HCT116 (cell line): ENCODE results near the gene HSD17B10. TPM values are rescaled to one million over a fixed set of nuclear protein-coding genes. Genes with fewer than 3 reads are reported as not detected.

Experiments
- ATAC-seq: fragments of 200-7000 bp; cut with Tn5 transposase; 2 replicates; pipeline ENCODE4 v1.9.1; 2020; ENCODE audit warnings: mild to moderate bottlenecking, moderate library complexity
- BruUV-seq: library from RNA; stranded (reverse); fragments of 400-500 nt; replicated peaks from 2 replicates; lab custom pipeline; 2021; lab: Mats Ljungman, UMichigan
- CTCF ChIA-PET: fragments of 300-600 bp; sonication (Branson Sonifier 250); formaldehyde crosslinking; loops from one replicate; lab custom pipeline; 2021; ENCODE audit warnings: antibody characterized with exemption; lab: Charles Lee
- POLR2A ChIA-PET: fragments of 300-600, 350-600 bp; sonication (Branson Sonifier 250); formaldehyde crosslinking; loops from one replicate; lab custom pipeline; 2021; ENCODE audit warnings: antibody characterized with exemption; lab: Charles Lee
- RAD21 ChIA-PET, 2 experiments: fragments of 300-600 bp; sonication (Branson Sonifier 250); formaldehyde crosslinking; loops; one replicate each; lab custom pipeline; 2023; ENCODE audit warnings: low total read pairs in 2 of 2; ENCODE audit not compliant: uncharacterized antibody in 2 of 2, unreplicated experiment in 2 of 2, low non-redundant PET in 1 of 2; lab: Charles Lee
- DNase-seq: peaks from one replicate; pipeline ENCODE4 v3.0.0-alpha.2; 2010; ENCODE audit warnings: low read depth, low spot score
- H2AFZ ChIP-seq: fragments of 200-600 bp; shearing (Covaris generic), sonication (generic); 2 replicates; pipeline ENCODE4 v1.6.1; 2017; ENCODE audit warnings: low read depth, mixed run types, mixed read lengths, antibody characterized with exemption, low read length; ENCODE audit not compliant: poor library complexity, severe bottlenecking
- H3K27ac ChIP-seq: 2 replicates; pipeline ENCODE4 v1.5.1; 2012; ENCODE audit warnings: low read depth, low read length
- H3K27me3 ChIP-seq: fragments of 200-600 bp; sonication (generic); 2 replicates; pipeline ENCODE4 v1.6.1; 2016; ENCODE audit warnings: mixed run types, low read length, mixed read lengths; ENCODE audit not compliant: insufficient read depth
- H3K36me3 ChIP-seq, 2 experiments: fragments of 200-500 bp in 1 of 2; fragments of 200-600 bp in 1 of 2; sonication (Bioruptor generic) in 1 of 2; sonication (generic) in 1 of 2; 2 replicates each; pipeline versions ENCODE4 v1.5.1 to v1.6.1; 2014 to 2016; ENCODE audit warnings: low read length in 2 of 2, inconsistent platforms in 1 of 2, mixed read lengths in 1 of 2, mixed run types in 1 of 2; ENCODE audit not compliant: insufficient read depth in 2 of 2, control insufficient read depth in 1 of 2
- H3K4me1 ChIP-seq, 2 experiments: fragments of 200-600 bp in 1 of 2; sonication (generic) in 1 of 2; 2 replicates each; pipeline versions ENCODE4 v1.5.1 to v1.6.1; 2012 to 2017; ENCODE audit warnings: low read length in 2 of 2, inconsistent platforms in 1 of 2, mild to moderate bottlenecking in 1 of 2, mixed read lengths in 1 of 2, mixed run types in 1 of 2, moderate library complexity in 1 of 2; ENCODE audit not compliant: insufficient read depth in 2 of 2, control insufficient read depth in 1 of 2
- H3K4me2 ChIP-seq: fragments of 200-600 bp; sonication (generic); 2 replicates; pipeline ENCODE4 v1.6.1; 2017; ENCODE audit warnings: mixed run types, low read length, mixed read lengths
- H3K4me3 ChIP-seq, 2 experiments: fragments of 200-600 bp in 1 of 2; sonication (generic) in 1 of 2; replicated peaks in 1 of 2; 2 replicates each; pipeline ENCODE4 v1.5.1; 2011 to 2016; ENCODE audit warnings: low read length in 2 of 2, control low read depth in 1 of 2, low read depth in 1 of 2, mild to moderate bottlenecking in 1 of 2, mixed read lengths in 1 of 2, mixed run types in 1 of 2
- H3K79me2 ChIP-seq: fragments of 200-600 bp; sonication (generic); 2 replicates; pipeline ENCODE4 v1.6.1; 2017; ENCODE audit warnings: mild to moderate bottlenecking, mixed run types, low read length, moderate library complexity, mixed read lengths; ENCODE audit not compliant: insufficient read depth
- H3K9ac ChIP-seq: fragments of 200-600 bp; sonication (generic); 2 replicates; pipeline ENCODE4 v1.6.1; 2016; ENCODE audit warnings: low read length, mixed read lengths
- H3K9me2 ChIP-seq: fragments of 200-600 bp; sonication (generic), shearing (Covaris generic); 2 replicates; pipeline ENCODE4 v1.6.1; 2017; ENCODE audit warnings: mixed run types, mild to moderate bottlenecking, moderate library complexity; ENCODE audit not compliant: insufficient read depth
- H3K9me3 ChIP-seq, 2 experiments: fragments of 200-500 bp in 1 of 2; fragments of 200-600 bp in 1 of 2; sonication (Bioruptor generic) in 1 of 2; sonication (generic) in 1 of 2; 2 replicates each; pipeline ENCODE4 v1.6.1; 2014 to 2017; ENCODE audit warnings: low read length in 2 of 2, mixed read lengths in 2 of 2, inconsistent platforms in 1 of 2, low read depth in 1 of 2, mild to moderate bottlenecking in 1 of 2, mixed run types in 1 of 2, moderate library complexity in 1 of 2; ENCODE audit not compliant: control insufficient read depth in 1 of 2, insufficient read depth in 1 of 2
- H4K20me1 ChIP-seq: fragments of 200-600 bp; sonication (generic), shearing (Covaris generic); 2 replicates; pipeline ENCODE4 v1.6.1; 2017; ENCODE audit warnings: mixed run types, mild to moderate bottlenecking, moderate library complexity; ENCODE audit not compliant: insufficient read depth
- ATF3 ChIP-seq: IDR thresholded peaks from 2 replicates; pipeline ENCODE4 v1.6.1; 2012
- CBX3 ChIP-seq: IDR thresholded peaks from 2 replicates; pipeline ENCODE4 v1.6.1; 2012; ENCODE audit warnings: low read depth
- CEBPB ChIP-seq: IDR thresholded peaks from 2 replicates; pipeline ENCODE4 v1.6.1; 2012; ENCODE audit warnings: low read depth
- CTCF ChIP-seq, 3 experiments: fragments of 200-600 bp in 1 of 3; sonication (generic) in 1 of 3; IDR thresholded peaks in 2 of 3; conservative IDR thresholded peaks in 1 of 3; 2 replicates each; pipeline ENCODE4 v1.5.1; 2012 to 2017; ENCODE audit warnings: low read depth in 2 of 3, low read length in 2 of 3, antibody characterized with exemption in 1 of 3, borderline replicate concordance in 1 of 3, control low read depth in 1 of 3, mild to moderate bottlenecking in 1 of 3, mixed read lengths in 1 of 3, mixed run types in 1 of 3, moderate library complexity in 1 of 3; ENCODE audit not compliant: insufficient read depth in 1 of 3
- EGR1 ChIP-seq: IDR thresholded peaks from 2 replicates; pipeline ENCODE4 v1.6.1; 2012; ENCODE audit warnings: low read depth
- ELF1 ChIP-seq: IDR thresholded peaks from 2 replicates; pipeline ENCODE4 v1.6.1; 2012; ENCODE audit warnings: low read depth, borderline replicate concordance
- EZH2 ChIP-seq: fragments of 200-600 bp; sonication (generic); IDR thresholded peaks from 2 replicates; pipeline ENCODE4 v1.6.1; 2017; ENCODE audit warnings: antibody characterized with exemption, mixed run types
- EZH2phosphoT487 ChIP-seq: fragments of 200-600 bp; IDR thresholded peaks from 2 replicates; pipeline ENCODE4 v1.6.1; 2018; ENCODE audit warnings: antibody characterized with exemption, borderline replicate concordance
- FOSL1 ChIP-seq: IDR thresholded peaks from 2 replicates; pipeline ENCODE4 v1.6.1; 2012; ENCODE audit warnings: low read depth
- JUND ChIP-seq: IDR thresholded peaks from 2 replicates; pipeline ENCODE4 v1.6.1; 2012
- MAX ChIP-seq: IDR thresholded peaks from 2 replicates; pipeline ENCODE4 v1.6.1; 2012
- POLR2A ChIP-seq: IDR thresholded peaks from 2 replicates; pipeline ENCODE4 v1.7.0; 2011; ENCODE audit warnings: borderline replicate concordance; ENCODE audit not compliant: insufficient read depth, insufficient read length; ENCODE audit errors: extremely low read depth
- SP1 ChIP-seq: IDR thresholded peaks from 2 replicates; pipeline ENCODE4 v1.6.1; 2012; ENCODE audit warnings: low read depth
- ZBTB33 ChIP-seq: IDR thresholded peaks from 2 replicates; pipeline ENCODE4 v1.6.1; 2011; ENCODE audit warnings: mild to moderate bottlenecking, low read length, moderate library complexity; ENCODE audit not compliant: insufficient replicate concordance; ENCODE audit errors: extremely low read depth
- intact Hi-C: fragments of 100-400 bp; cut with micrococcal nuclease; formaldehyde crosslinking; loops from 2 replicates; pipeline ENCODE4 v1.10.0; 2022
- total RNA-seq: library from RNA; stranded (reverse); gene quantifications from one replicate; pipeline ENCODE4 v1.2.1, GENCODE V29; 2021; ENCODE audit not compliant: unreplicated experiment

The HSD17B10 gene
- total RNA-seq, 1 experiment from 2014 or later: 94.4 TPM

- DNase-seq (no peak), ATAC-seq (peak; percentile 87)
- intact Hi-C loops: loop anchor here (1.0 kb wide), 1 partner anchor 168 kb away; no protein-coding TSS in a partner anchor
- no peaks in the 10 kb centered on the region for H3K36me3 ChIP-seq
- H2AFZ ChIP-seq: peak overlapping the region; percentile 3
- H3K9me3 ChIP-seq: no peaks in the 10 kb centered on the region
- peaks cover 0 to 8% of the 10 kb centered on the region in 2 experiments; a peak in 1 of 4 replicates for H3K4me1 ChIP-seq
- no peak for TF ChIP-seq CBX3
- no peak for TF ChIP-seq EGR1
- TF ChIP-seq EZH2: no peak
- no peak for TF ChIP-seq ATF3
- peak; percentile 29 to 56 (median 48); a peak in 5 of 6 replicates for TF ChIP-seq CTCF (IDR thresholded peaks at IDR 0.05 in 2 of 3, conservative IDR thresholded peaks at IDR 0.05 in 1 of 3; ENCODE audit: borderline replicate concordance in 1 of 3, insufficient read depth in 1 of 3, low read depth in 2 of 3, low read length in 2 of 3)
- H3K79me2 ChIP-seq: no peaks in the 10 kb centered on the region
- ChIA-PET RAD21 (no interaction called here), POLR2A (no interaction called here), CTCF (interaction anchor here (1.4 to 2.2 kb wide), 6 partner anchors 9 to 168 kb away, joined by 5 to 16 read pairs (median 8); no protein-coding TSS in a partner anchor)
- H3K9ac ChIP-seq: no peak overlapping the region
- H3K9me2 ChIP-seq: no peaks in the 10 kb centered on the region
- no peak overlapping the region for H3K27ac ChIP-seq
- H4K20me1 ChIP-seq: no peaks in the 10 kb centered on the region
- BruUV-seq: no TSS peak
- H3K4me2 ChIP-seq: 0 out of 2 replicates have a peak overlapping the region, but pooled peaks have one; percentile 20
- no peak overlapping the region for H3K4me3 ChIP-seq
- no peaks in the 10 kb centered on the region for H3K27me3 ChIP-seq
Measured at GRCh38 chrX:53481093-53481492, 46.9 kb upstream of the HSD17B10 start.

GRCh38 chrX:53479301-53479700 is 45.1 kb upstream of the HSD17B10 start:
- Histone ChIP-seq H3K4me1 (peaks cover 0 to 8% of the 10 kb centered on the region in 2 experiments; a peak in 1 of 4 replicates), H3K9ac (no peak overlapping the region), H3K4me3 (no peak overlapping the region), H3K4me2 (no peak overlapping the region), H3K27me3 (no peaks in the 10 kb centered on the region), H3K36me3 (no peaks in the 10 kb centered on the region), H3K27ac (no peak overlapping the region), H4K20me1 (no peaks in the 10 kb centered on the region), H3K79me2 (no peaks in the 10 kb centered on the region), H2AFZ (no peak overlapping the region), H3K9me3 (no peaks in the 10 kb centered on the region), H3K9me2 (no peaks in the 10 kb centered on the region)
- TF ChIP-seq EZH2phosphoT487: no peak
- no peak for TF ChIP-seq CEBPB
- TF ChIP-seq POLR2A: no peak
- no peak for TF ChIP-seq FOSL1
- no peak for TF ChIP-seq ELF1
- TF ChIP-seq MAX: no peak
- TF ChIP-seq JUND: no peak
- no peak for TF ChIP-seq ZBTB33
- no peak for TF ChIP-seq EGR1
- TF ChIP-seq SP1: no peak
- TF ChIP-seq EZH2: no peak
- ChIA-PET CTCF (no interaction called here), POLR2A (no interaction called here), RAD21 (no interaction called here)
- DNase-seq: no peak
- no TSS peak for BruUV-seq
- intact Hi-C loops: no loop called here
- ATAC-seq: 0 out of 2 replicates have a peak, but pooled peaks have one; percentile 28
